ENCODE results near the gene CFAP299. TPM values are rescaled to one million over a fixed set of nuclear protein-coding genes. Genes with fewer than 3 reads are reported as not detected.

The CFAP299 gene
- total and polyA plus RNA-seq, 2 donors (not counting 1 experiment from before 2014, with no cell fraction given): not detected

- H3K27me3 Mint-ChIP-seq: peaks cover 3% of the 10 kb centered on the region
- WGBS (ENCODE audit: insufficient coverage): 100% methylated on average over 3 of the region's 6 CpGs
- no peak for TF ChIP-seq CTCF (IDR thresholded peaks at IDR 0.05)
- no peak for TF ChIP-seq EZH2 (IDR thresholded peaks at IDR 0.05; ENCODE audit: borderline replicate concordance, insufficient read depth, low read depth, low read length, poor library complexity, severe bottlenecking)
- ATAC-seq (ENCODE audit: low read depth) (no peak), DNase-seq (no peak)
- H3K9ac ChIP-seq (ENCODE audit: low read length): no peak overlapping the region
- H3K4me1 ChIP-seq (ENCODE audit: control insufficient read depth in 2 of 2, insufficient read depth in 2 of 2, low read length in 2 of 2): no peaks in the 10 kb centered on the region
- CTCF ChIA-PET: no interaction called here
- H3K4me1 Mint-ChIP-seq: no peaks in the 10 kb centered on the region
- no peaks in the 10 kb centered on the region for H3K9me3 Mint-ChIP-seq (ENCODE audit: insufficient read depth)
- H4K20me1 ChIP-seq (ENCODE audit: control insufficient read depth, insufficient read depth, low read length, poor library complexity, severe bottlenecking): no peaks in the 10 kb centered on the region
- no peaks in the 10 kb centered on the region for H3K9me3 ChIP-seq (ENCODE audit: control extremely low read depth in 1 of 3, control insufficient read depth in 2 of 3, insufficient read depth in 1 of 3, low read length in 2 of 3)
- POLR2A ChIA-PET: no interaction called here
- H3K4me3 Mint-ChIP-seq: no peak overlapping the region
- no peak overlapping the region for H3K27ac ChIP-seq (ENCODE audit: low read length in 2 of 2)
- H3K4me2 ChIP-seq (replicated peaks; ENCODE audit: low read depth, low read length, poor library complexity, severe bottlenecking): no peak overlapping the region
- no peak overlapping the region for H3K27ac Mint-ChIP-seq
- no peak overlapping the region for H3K4me3 ChIP-seq (ENCODE audit: control extremely low read depth in 1 of 5, extremely low read depth in 1 of 5, insufficient read depth in 1 of 5, low read depth in 2 of 5, low read length in 4 of 5)
- H3K79me2 ChIP-seq (ENCODE audit: control insufficient read depth, insufficient read depth, low read length): no peaks in the 10 kb centered on the region
- intact Hi-C loops (cut with micrococcal nuclease): no loop called here
- no peaks in the 10 kb centered on the region for H3K27me3 ChIP-seq (replicated peaks in 1 of 4; ENCODE audit: control extremely low read depth in 1 of 4, control insufficient read depth in 3 of 4, insufficient read depth in 4 of 4, low read length in 3 of 4)
- no peak overlapping the region for H2AFZ ChIP-seq (ENCODE audit: insufficient read depth, low read depth, low read length, poor library complexity, severe bottlenecking)
- H3K36me3 ChIP-seq (replicated peaks in 1 of 2; ENCODE audit: control extremely low read depth in 1 of 2, control insufficient read depth in 1 of 2, extremely low read depth in 1 of 2, insufficient read depth in 2 of 2, low read length in 1 of 2): no peaks in the 10 kb centered on the region
Observed at GRCh38 chr4:80709082-80709869, 373.7 kb downstream of the CFAP299 start.

- no peak overlapping the region for H3K27ac Mint-ChIP-seq
- ATAC-seq (ENCODE audit: low read depth) (no peak), DNase-seq (no peak)
- ChIA-PET POLR2A (no interaction called here), CTCF (no interaction called here)
- Histone ChIP-seq H3K36me3 (replicated peaks in 1 of 2; ENCODE audit: control extremely low read depth in 1 of 2, control insufficient read depth in 1 of 2, extremely low read depth in 1 of 2, insufficient read depth in 2 of 2, low read length in 1 of 2) (no peaks in the 10 kb centered on the region), H3K4me2 (replicated peaks; ENCODE audit: low read depth, low read length, poor library complexity, severe bottlenecking) (no peak overlapping the region), H4K20me1 (ENCODE audit: control insufficient read depth, insufficient read depth, low read length, poor library complexity, severe bottlenecking) (no peaks in the 10 kb centered on the region), H2AFZ (ENCODE audit: insufficient read depth, low read depth, low read length, poor library complexity, severe bottlenecking) (no peak overlapping the region), H3K9ac (ENCODE audit: low read length) (no peak overlapping the region), H3K79me2 (ENCODE audit: control insufficient read depth, insufficient read depth, low read length) (no peaks in the 10 kb centered on the region), H3K27me3 (replicated peaks in 1 of 4; ENCODE audit: control extremely low read depth in 1 of 4, control insufficient read depth in 3 of 4, insufficient read depth in 4 of 4, low read length in 3 of 4) (no peaks in the 10 kb centered on the region), H3K4me1 (ENCODE audit: control insufficient read depth in 2 of 2, insufficient read depth in 2 of 2, low read length in 2 of 2) (no peaks in the 10 kb centered on the region), H3K9me3 (ENCODE audit: control extremely low read depth in 1 of 3, control insufficient read depth in 2 of 3, insufficient read depth in 1 of 3, low read length in 2 of 3) (no peaks in the 10 kb centered on the region), H3K27ac (ENCODE audit: low read length in 2 of 2) (no peak overlapping the region), H3K4me3 (ENCODE audit: control extremely low read depth in 1 of 5, extremely low read depth in 1 of 5, insufficient read depth in 1 of 5, low read depth in 2 of 5, low read length in 4 of 5) (no peak overlapping the region)
- intact Hi-C loops (cut with micrococcal nuclease): no loop called here
- WGBS (ENCODE audit: insufficient coverage): 50% methylated on average over 2 of the region's 5 CpGs
- peaks cover 3% of the 10 kb centered on the region for H3K27me3 Mint-ChIP-seq
- H3K4me3 Mint-ChIP-seq: no peak overlapping the region
- H3K9me3 Mint-ChIP-seq (ENCODE audit: insufficient read depth): no peaks in the 10 kb centered on the region
- no peaks in the 10 kb centered on the region for H3K4me1 Mint-ChIP-seq
- TF ChIP-seq EZH2 (IDR thresholded peaks at IDR 0.05; ENCODE audit: borderline replicate concordance, insufficient read depth, low read depth, low read length, poor library complexity, severe bottlenecking) (no peak), CTCF (IDR thresholded peaks at IDR 0.05) (no peak)
Observed at GRCh38 chr4:80710748-80711451, 375.4 kb downstream of the CFAP299 start.
